Trophoblast cell (in vitro differentiated cells and primary cell): Measurements from ENCODE around the gene AMBRA1.

ENCODE experiments used
- DNase-seq, 2 donors: peaks; one replicate each; pipeline ENCODE4 v3.0.0-alpha.2; 2016
- H2AFZ ChIP-seq: 2 replicates; pipeline ENCODE4 v1.6.1; 2013; ENCODE audit warnings: low read length, moderate library complexity, mild to moderate bottlenecking; ENCODE audit not compliant: insufficient read depth, poor library complexity
- H2AK5ac ChIP-seq: 2 replicates; pipeline ENCODE4 v1.6.1; 2013; ENCODE audit warnings: mild to moderate bottlenecking, low read length
- H2BK120ac ChIP-seq: 2 replicates; pipeline ENCODE4 v1.6.1; 2013; ENCODE audit warnings: low read length, mild to moderate bottlenecking, moderate library complexity; ENCODE audit not compliant: insufficient read depth, poor library complexity
- H2BK12ac ChIP-seq: 2 replicates; pipeline ENCODE4 v1.6.1; 2013; ENCODE audit warnings: mild to moderate bottlenecking, low read length, moderate library complexity
- H2BK5ac ChIP-seq: 2 replicates; pipeline ENCODE4 v1.6.1; 2013; ENCODE audit warnings: low read length, low read depth, moderate library complexity, mild to moderate bottlenecking; ENCODE audit not compliant: poor library complexity
- H3K14ac ChIP-seq: 2 replicates; pipeline ENCODE4 v1.6.1; 2013; ENCODE audit warnings: mild to moderate bottlenecking, low read length
- H3K18ac ChIP-seq: 2 replicates; pipeline ENCODE4 v1.6.1; 2013; ENCODE audit warnings: mild to moderate bottlenecking, low read length
- H3K23ac ChIP-seq: 2 replicates; pipeline ENCODE4 v1.6.1; 2013; ENCODE audit warnings: low read length
- H3K27ac ChIP-seq: 2 replicates; pipeline ENCODE4 v1.5.1; 2013; ENCODE audit warnings: low read depth, mild to moderate bottlenecking, inconsistent platforms, low read length, moderate library complexity
- H3K27me3 ChIP-seq: 2 replicates; pipeline ENCODE4 v1.6.1; 2013; ENCODE audit warnings: inconsistent platforms, mild to moderate bottlenecking, low read length, moderate library complexity; ENCODE audit not compliant: insufficient read depth
- H3K36me3 ChIP-seq, 2 experiments: 1 replicate in 1 of 2; 2 replicates in 1 of 2; pipeline ENCODE4 v1.6.1; 2013; ENCODE audit warnings: low read length in 2 of 2, mild to moderate bottlenecking in 2 of 2, moderate library complexity in 1 of 2; ENCODE audit not compliant: insufficient read depth in 2 of 2, control insufficient read depth in 1 of 2
- H3K4ac ChIP-seq: 2 replicates; pipeline ENCODE4 v1.6.1; 2013; ENCODE audit warnings: low read depth, mild to moderate bottlenecking, low read length, moderate library complexity
- H3K4me1 ChIP-seq, 2 experiments: 1 replicate in 1 of 2; 2 replicates in 1 of 2; pipeline ENCODE4 v1.6.1; 2013; ENCODE audit warnings: low read length in 2 of 2, mild to moderate bottlenecking in 2 of 2, moderate library complexity in 1 of 2; ENCODE audit not compliant: insufficient read depth in 2 of 2, control insufficient read depth in 1 of 2
- H3K4me2 ChIP-seq: 2 replicates; pipeline ENCODE4 v1.6.1; 2013; ENCODE audit warnings: inconsistent platforms, mild to moderate bottlenecking, low read length, moderate library complexity
- H3K4me3 ChIP-seq: 2 replicates; pipeline ENCODE4 v1.5.1; 2013; ENCODE audit warnings: mild to moderate bottlenecking, low read depth, low read length, inconsistent platforms
- H3K79me1 ChIP-seq: one replicate; pipeline ENCODE4 v1.6.1; 2013; ENCODE audit warnings: low read length
- H3K79me2 ChIP-seq: 2 replicates; pipeline ENCODE4 v1.6.1; 2013; ENCODE audit warnings: low read length, mild to moderate bottlenecking; ENCODE audit not compliant: control insufficient read depth, insufficient read depth, poor library complexity
- H3K9ac ChIP-seq: 2 replicates; pipeline ENCODE4 v1.6.1; 2013; ENCODE audit warnings: mild to moderate bottlenecking, low read length
- H3K9me3 ChIP-seq: 2 replicates; pipeline ENCODE4 v1.6.1; 2013; ENCODE audit warnings: low read depth, mild to moderate bottlenecking, control low read depth, inconsistent platforms, low read length; ENCODE audit not compliant: insufficient read depth
- H4K12ac ChIP-seq: 2 replicates; pipeline ENCODE4 v1.6.1; 2013; ENCODE audit warnings: low read depth, mild to moderate bottlenecking, low read length, moderate library complexity
- H4K8ac ChIP-seq: 2 replicates; pipeline ENCODE4 v1.6.1; 2013; ENCODE audit warnings: low read depth, mild to moderate bottlenecking, low read length, moderate library complexity
- H4K91ac ChIP-seq: one replicate; pipeline ENCODE4 v1.6.1; 2013; ENCODE audit warnings: low read depth, mild to moderate bottlenecking, low read length, moderate library complexity
- WGBS: extraction: QIAGEN DNeasy Blood & Tissue Kit; methylation state at CpG from one replicate; pipeline ENCODE4 v1.1.7; 2013; ENCODE audit warnings: missing lambda C conversion rate; ENCODE audit not compliant: insufficient read length, insufficient coverage; ENCODE audit errors: extremely low coverage; 5-methylcytosine and 5-hydroxymethylcytosine counted together

Gene AMBRA1

GRCh38 chr11:46570790-46571398 lies 22.9 kb downstream of the AMBRA1 start:
- Histone ChIP-seq H2AK5ac (no peak overlapping the region), H3K79me2 (no peaks in the 10 kb centered on the region), H3K4me1 (no peaks in the 10 kb centered on the region), H3K27ac (no peak overlapping the region), H3K9me3 (no peaks in the 10 kb centered on the region), H2BK12ac (no peak overlapping the region), H3K4ac (no peak overlapping the region), H3K9ac (no peak overlapping the region), H2AFZ (no peak overlapping the region), H3K4me3 (no peak overlapping the region), H2BK5ac (no peak overlapping the region), H4K91ac (no peak overlapping the region), H2BK120ac (no peak overlapping the region), H3K27me3 (no peaks in the 10 kb centered on the region), H4K8ac (no peak overlapping the region), H3K14ac (no peak overlapping the region), H3K23ac (no peak overlapping the region), H3K79me1 (no peaks in the 10 kb centered on the region), H4K12ac (no peak overlapping the region), H3K36me3 (peaks cover 0 to 2% of the 10 kb centered on the region in 2 experiments), H3K4me2 (no peak overlapping the region), H3K18ac (no peak overlapping the region)
- DNase-seq: no peak
- WGBS: no CpG with 5 or more reads among the region's 2 CpGs

- no peak overlapping the region for H2BK5ac ChIP-seq
- H4K91ac ChIP-seq: no peak overlapping the region
- H3K79me1 ChIP-seq: no peaks in the 10 kb centered on the region
- H3K79me2 ChIP-seq: no peaks in the 10 kb centered on the region
- no peak overlapping the region for H4K12ac ChIP-seq
- H3K4ac ChIP-seq: peak overlapping the region; percentile 33
- no peak overlapping the region for H2AFZ ChIP-seq
- H3K9ac ChIP-seq: no peak overlapping the region
- no peak overlapping the region for H2BK120ac ChIP-seq
- no peak overlapping the region for H3K23ac ChIP-seq
- H3K4me3 ChIP-seq: no peak overlapping the region
- no peaks in the 10 kb centered on the region for H3K4me1 ChIP-seq
- H3K9me3 ChIP-seq: no peaks in the 10 kb centered on the region
- H3K36me3 ChIP-seq: peaks cover 0 to 2% of the 10 kb centered on the region in 2 experiments
- H3K14ac ChIP-seq: no peak overlapping the region
- no peak overlapping the region for H3K27ac ChIP-seq
- WGBS: no CpG with 5 or more reads among the region's 7 CpGs
- H2AK5ac ChIP-seq: no peak overlapping the region
- no peak for DNase-seq
- H2BK12ac ChIP-seq: no peak overlapping the region
- no peak overlapping the region for H3K18ac ChIP-seq
- H4K8ac ChIP-seq: no peak overlapping the region
- no peaks in the 10 kb centered on the region for H3K27me3 ChIP-seq
- no peak overlapping the region for H3K4me2 ChIP-seq
These were observed 28.5 kb downstream of the AMBRA1 start for GRCh38 chr11:46565232-46565840.

GRCh38 chr11:46564459-46564858 lies 29.4 kb downstream of the AMBRA1 start:
- no CpG with 5 or more reads among the region's 1 CpG for WGBS
- H3K4me3 ChIP-seq: no peak overlapping the region
- H2BK12ac ChIP-seq: no peak overlapping the region
- no peak overlapping the region for H3K9ac ChIP-seq
- H3K4ac ChIP-seq: no peak overlapping the region
- no peaks in the 10 kb centered on the region for H3K27me3 ChIP-seq
- H3K79me1 ChIP-seq: no peaks in the 10 kb centered on the region
- no peak overlapping the region for H2AFZ ChIP-seq
- no peak overlapping the region for H2BK120ac ChIP-seq
- no peak overlapping the region for H3K27ac ChIP-seq
- H4K8ac ChIP-seq: no peak overlapping the region
- H3K9me3 ChIP-seq: no peaks in the 10 kb centered on the region
- no peaks in the 10 kb centered on the region for H3K79me2 ChIP-seq
- H4K91ac ChIP-seq: no peak overlapping the region
- no peak overlapping the region for H3K14ac ChIP-seq
- DNase-seq: peak in 1 of 2 donors; percentile 17
- H2BK5ac ChIP-seq: no peak overlapping the region
- H3K18ac ChIP-seq: no peak overlapping the region
- no peaks in the 10 kb centered on the region for H3K4me1 ChIP-seq
- no peak overlapping the region for H3K23ac ChIP-seq
- no peak overlapping the region for H3K4me2 ChIP-seq
- H4K12ac ChIP-seq: no peak overlapping the region
- H2AK5ac ChIP-seq: no peak overlapping the region
- peaks cover 0 to 2% of the 10 kb centered on the region in 2 experiments for H3K36me3 ChIP-seq

DNA sequence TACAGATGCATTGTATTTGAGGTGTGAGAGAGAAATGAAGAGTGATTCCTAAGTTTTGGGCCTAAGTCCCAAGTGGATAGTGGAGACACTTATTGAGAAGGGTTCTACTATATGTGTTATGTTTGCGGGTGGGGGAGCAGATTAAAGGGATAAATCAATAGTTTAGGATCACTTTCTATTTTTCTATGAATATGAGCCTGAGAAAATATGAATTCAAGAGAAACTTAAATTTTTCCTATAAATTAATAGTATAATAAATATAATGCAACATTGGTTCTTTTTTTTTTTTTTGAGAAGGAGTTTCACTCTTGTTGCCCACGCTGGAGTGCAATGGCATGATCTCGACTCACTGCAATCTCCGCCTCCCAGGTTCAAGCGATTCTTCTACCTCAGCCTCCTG lies 31.3 kb downstream of the AMBRA1 start:
- no peak overlapping the region for H3K14ac ChIP-seq
- no peak overlapping the region for H2AFZ ChIP-seq
- H3K79me2 ChIP-seq: peaks cover 3% of the 10 kb centered on the region
- WGBS: no CpG with 5 or more reads among the region's 5 CpGs
- no peak overlapping the region for H2BK12ac ChIP-seq
- no peak overlapping the region for H4K12ac ChIP-seq
- H3K4me1 ChIP-seq: no peaks in the 10 kb centered on the region
- no peak overlapping the region for H3K23ac ChIP-seq
- H3K27me3 ChIP-seq: no peaks in the 10 kb centered on the region
- H3K4me3 ChIP-seq: no peak overlapping the region
- H2BK5ac ChIP-seq: no peak overlapping the region
- H3K79me1 ChIP-seq: no peaks in the 10 kb centered on the region
- no peak overlapping the region for H4K8ac ChIP-seq
- no peak overlapping the region for H3K4me2 ChIP-seq
- no peak overlapping the region for H3K9ac ChIP-seq
- peaks cover 0 to 2% of the 10 kb centered on the region in 2 experiments for H3K36me3 ChIP-seq
- no peak for DNase-seq
- no peak overlapping the region for H2AK5ac ChIP-seq
- H4K91ac ChIP-seq: no peak overlapping the region
- no peak overlapping the region for H2BK120ac ChIP-seq
- no peak overlapping the region for H3K4ac ChIP-seq
- H3K18ac ChIP-seq: no peak overlapping the region
- H3K9me3 ChIP-seq: no peaks in the 10 kb centered on the region
- no peak overlapping the region for H3K27ac ChIP-seq
